Breast epithelium (tissue), 3 donors: ENCODE results near the gene OR2G2.

Source experiments
- POLR2A ChIP-seq: fragments of 450-650 bp; IDR thresholded peaks from one replicate; pipeline ENCODE4 v1.6.1; 2016; ENCODE audit warnings: antibody characterized with exemption, mild to moderate bottlenecking, moderate library complexity
- POLR2AphosphoS5 ChIP-seq, 3 donors: sonication (generic); formaldehyde crosslinking; IDR thresholded peaks; one replicate each; pipeline ENCODE4 v1.6.1; 2017; ENCODE audit warnings: antibody characterized with exemption in 3 of 3
- TF ChIP-seq, protein P1 (sequence below), 3 donors: fragments of 450-650 bp; IDR thresholded peaks; one replicate each; pipeline ENCODE4 v1.5.1; 2016 to 2017; ENCODE audit warnings: antibody characterized with exemption in 3 of 3, mild to moderate bottlenecking in 3 of 3, moderate library complexity in 3 of 3

DNA sequence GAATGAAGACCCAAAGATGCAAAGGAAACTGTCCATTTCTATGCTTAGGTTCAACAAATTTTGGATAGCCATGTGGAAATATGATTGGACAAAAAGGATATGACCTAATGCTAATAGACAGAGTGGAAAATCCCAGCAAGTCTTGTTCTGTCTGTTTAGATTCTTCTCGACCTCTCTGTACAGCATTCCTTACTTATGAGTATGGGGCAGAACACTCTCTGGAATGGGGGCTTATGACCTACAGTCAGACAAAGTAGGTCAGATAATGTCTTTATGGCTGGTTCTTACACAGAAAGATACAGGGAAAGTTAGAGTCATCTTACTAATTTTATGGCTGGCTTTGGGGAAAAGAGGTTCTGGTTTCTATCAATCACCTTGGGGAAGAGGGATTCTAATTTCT lies 36.4 kb upstream of the OR2G2 start:
- TF ChIP-seq POLR2A (no peak), POLR2AphosphoS5 (IDR thresholded peaks at IDR 0.05) (no peak)
- TF ChIP-seq, protein P1, sequence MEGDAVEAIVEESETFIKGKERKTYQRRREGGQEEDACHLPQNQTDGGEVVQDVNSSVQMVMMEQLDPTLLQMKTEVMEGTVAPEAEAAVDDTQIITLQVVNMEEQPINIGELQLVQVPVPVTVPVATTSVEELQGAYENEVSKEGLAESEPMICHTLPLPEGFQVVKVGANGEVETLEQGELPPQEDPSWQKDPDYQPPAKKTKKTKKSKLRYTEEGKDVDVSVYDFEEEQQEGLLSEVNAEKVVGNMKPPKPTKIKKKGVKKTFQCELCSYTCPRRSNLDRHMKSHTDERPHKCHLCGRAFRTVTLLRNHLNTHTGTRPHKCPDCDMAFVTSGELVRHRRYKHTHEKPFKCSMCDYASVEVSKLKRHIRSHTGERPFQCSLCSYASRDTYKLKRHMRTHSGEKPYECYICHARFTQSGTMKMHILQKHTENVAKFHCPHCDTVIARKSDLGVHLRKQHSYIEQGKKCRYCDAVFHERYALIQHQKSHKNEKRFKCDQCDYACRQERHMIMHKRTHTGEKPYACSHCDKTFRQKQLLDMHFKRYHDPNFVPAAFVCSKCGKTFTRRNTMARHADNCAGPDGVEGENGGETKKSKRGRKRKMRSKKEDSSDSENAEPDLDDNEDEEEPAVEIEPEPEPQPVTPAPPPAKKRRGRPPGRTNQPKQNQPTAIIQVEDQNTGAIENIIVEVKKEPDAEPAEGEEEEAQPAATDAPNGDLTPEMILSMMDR (IDR thresholded peaks at IDR 0.05) = no peak
